Activated CD4-positive, alpha-beta T cell treated with anti-CD3 and anti-CD28 coated beads for 36 hours (primary cell): ENCODE measurements around the gene CD63. TPM values are rescaled to one million over a fixed set of nuclear protein-coding genes. Genes with fewer than 3 reads are reported as not detected.

Experiments
- ATAC-seq: fragments of 200-7000 bp; cut with Tn5 transposase; one replicate; pipeline ENCODE4 v1.10.0; 2021; ENCODE audit warnings: mild to moderate bottlenecking, moderate library complexity
- CTCF ChIA-PET: fragments of 350-600 bp; sonication (Branson Sonifier 250); formaldehyde crosslinking; loops from one replicate; lab custom pipeline; 2021; ENCODE audit warnings: antibody characterized with exemption; lab: Charles Lee
- POLR2A ChIA-PET: fragments of 350-600 bp; sonication (Branson Sonifier 250); formaldehyde crosslinking; loops from one replicate; lab custom pipeline; 2021; ENCODE audit warnings: antibody characterized with exemption, inconsistent platforms; lab: Charles Lee
- DNase-seq: peaks from one replicate; pipeline ENCODE4 v3.0.0-alpha.2; 2020
- H3K27ac Mint-ChIP-seq: one replicate; pipeline ENCODE4 v1.8.0; 2021; ENCODE audit warnings: mixed read lengths
- H3K27me3 Mint-ChIP-seq: one replicate; pipeline ENCODE4 v1.8.0; 2021; ENCODE audit warnings: mixed read lengths
- H3K36me3 Mint-ChIP-seq: one replicate; pipeline ENCODE4 v1.8.0; 2021; ENCODE audit warnings: low read depth, mixed read lengths
- H3K4me1 Mint-ChIP-seq: one replicate; pipeline ENCODE4 v1.8.0; 2021; ENCODE audit warnings: mixed read lengths
- H3K4me3 Mint-ChIP-seq: one replicate; pipeline ENCODE4 v1.8.0; 2021; ENCODE audit warnings: mild to moderate bottlenecking, moderate library complexity, mixed read lengths
- H3K9me3 Mint-ChIP-seq: one replicate; pipeline ENCODE4 v1.8.0; 2021; ENCODE audit warnings: low read depth, mixed read lengths
- intact Hi-C, 2 experiments: fragments of 100-400 bp; cut with DNase I in 1 of 2; cut with micrococcal nuclease in 1 of 2; formaldehyde crosslinking; loops; one replicate each; pipeline versions ENCODE4 v1.14.2 to v1.15.1; 2022 to 2024; cut with DNase I, micrococcal nuclease
- total RNA-seq, 2 experiments: library from RNA; stranded (reverse); gene quantifications; one replicate each; pipeline ENCODE4 v1.2.3, GENCODE V29; 2021

Gene CD63
- total RNA-seq, 2 experiments from 2014 or later = 113 to 122 TPM

- Mint-ChIP-seq H3K27ac (no peak overlapping the region), H3K36me3 (no peaks in the 10 kb centered on the region), H3K27me3 (peaks cover 20% of the 10 kb centered on the region), H3K4me3 (no peak overlapping the region), H3K9me3 (no peaks in the 10 kb centered on the region), H3K4me1 (peaks cover 18% of the 10 kb centered on the region)
- ChIA-PET CTCF (interaction anchor here (0.7 to 3.0 kb wide), 9 partner anchors 11 to 690 kb away, joined by 3 to 13 read pairs (median 3); partner anchors contain the start of gene BLOC1S1), POLR2A (no interaction called here)
- no peak for DNase-seq
- intact Hi-C loops = no loop called here
- ATAC-seq = no peak
Observed at GRCh38 chr12:55704824-55705718, 23.7 kb downstream of the CD63 start.

DNA sequence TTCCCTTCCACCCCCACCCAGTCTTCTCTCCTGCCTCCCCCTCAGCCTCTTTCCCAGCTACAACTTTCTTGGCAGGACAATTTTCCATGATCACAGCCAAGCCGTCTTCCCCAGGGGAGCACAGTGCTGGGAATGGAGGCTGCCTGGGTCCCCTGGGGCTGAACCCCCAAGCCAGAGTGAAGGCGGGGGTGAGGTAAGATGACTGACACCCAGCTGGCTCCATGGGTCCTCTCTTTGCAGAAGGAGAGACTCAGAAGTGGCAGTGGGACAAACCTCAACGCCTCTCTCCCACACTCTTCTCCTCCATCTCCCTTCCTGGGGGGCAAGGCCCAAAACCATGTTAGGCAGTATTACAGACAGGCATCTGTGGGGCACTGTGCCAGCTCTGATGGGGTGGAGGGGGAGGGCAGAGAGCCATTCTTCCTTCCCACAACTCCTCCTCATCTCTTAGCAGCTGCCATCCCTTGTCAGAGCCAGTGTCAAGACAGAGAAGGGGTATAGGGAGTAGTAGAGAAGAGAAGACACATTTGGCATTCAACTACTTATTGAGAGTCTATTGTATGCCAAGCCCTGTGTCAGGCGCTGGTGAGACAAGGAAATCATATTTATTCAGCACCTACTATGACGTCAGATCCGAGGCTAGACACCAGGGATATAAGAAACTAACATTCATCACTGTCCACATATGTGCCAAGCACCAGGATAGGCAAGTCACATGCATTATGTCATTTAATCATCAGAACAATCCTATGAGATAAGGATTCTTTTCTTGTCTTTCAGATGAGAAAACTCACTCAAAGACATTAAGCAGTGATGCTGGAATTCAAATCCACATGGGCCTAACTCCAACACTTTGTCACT lies 24.7 kb downstream of the CD63 start:
- intact Hi-C loops = no loop called here
- POLR2A ChIA-PET = no interaction called here

DNA sequence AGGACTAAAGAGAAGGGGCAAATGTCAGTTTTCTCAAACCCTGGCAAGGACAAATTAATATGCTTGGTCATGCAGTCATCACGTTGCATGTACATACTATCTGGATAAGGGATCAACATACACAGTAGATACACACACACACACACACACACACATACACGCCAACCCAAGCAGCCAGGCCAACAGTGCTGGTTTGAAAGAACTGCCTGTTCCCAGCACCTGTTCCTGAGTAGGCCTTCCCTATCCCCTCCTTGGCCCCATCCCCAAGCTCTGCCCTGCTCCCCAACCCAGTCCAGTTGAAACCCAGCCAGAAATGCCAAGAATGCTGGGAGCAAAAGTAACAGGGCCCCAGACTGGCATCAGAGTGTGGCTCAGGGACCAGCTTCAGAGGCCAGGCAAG lies 25.5 kb downstream of the CD63 start:
- Mint-ChIP-seq H3K4me3 (no peak overlapping the region), H3K27ac (no peak overlapping the region), H3K4me1 (peaks cover 10% of the 10 kb centered on the region), H3K27me3 (peaks cover 11% of the 10 kb centered on the region), H3K36me3 (no peaks in the 10 kb centered on the region), H3K9me3 (no peaks in the 10 kb centered on the region)
- intact Hi-C loops = no loop called here
- ATAC-seq (no peak), DNase-seq (no peak)
- POLR2A ChIA-PET = no interaction called here
- CTCF ChIA-PET = no interaction called here

More for the DNA sequence above, 24.7 kb downstream of the CD63 start:
- H3K4me1 Mint-ChIP-seq = peaks cover 18% of the 10 kb centered on the region
- no peak overlapping the region for H3K4me3 Mint-ChIP-seq
- no peaks in the 10 kb centered on the region for H3K9me3 Mint-ChIP-seq
- DNase-seq (no peak), ATAC-seq (no peak)
- no peak overlapping the region for H3K27ac Mint-ChIP-seq
- H3K36me3 Mint-ChIP-seq = no peaks in the 10 kb centered on the region
- H3K27me3 Mint-ChIP-seq = peaks cover 18% of the 10 kb centered on the region
- CTCF ChIA-PET = interaction anchor here (1.5 to 1.6 kb wide), 2 partner anchors 19 to 35 kb away, joined by 3 to 6 read pairs; no protein-coding TSS in a partner anchor

GRCh38 chr12:55702861-55703260 lies 25.9 kb downstream of the CD63 start:
- ChIA-PET POLR2A (no interaction called here), CTCF (no interaction called here)
- no peak for DNase-seq
- H3K9me3 Mint-ChIP-seq = no peaks in the 10 kb centered on the region
- peaks cover 7% of the 10 kb centered on the region for H3K4me1 Mint-ChIP-seq
- ATAC-seq = no peak
- no peak overlapping the region for H3K4me3 Mint-ChIP-seq
- no peaks in the 10 kb centered on the region for H3K36me3 Mint-ChIP-seq
- peaks cover 8% of the 10 kb centered on the region for H3K27me3 Mint-ChIP-seq
- intact Hi-C loops = no loop called here
- no peak overlapping the region for H3K27ac Mint-ChIP-seq

GRCh38 chr12:55700255-55701018 lies 28.4 kb downstream of the CD63 start:
- ChIA-PET CTCF (no interaction called here), POLR2A (no interaction called here)
- intact Hi-C loops = no loop called here
- Mint-ChIP-seq H3K27ac (no peak overlapping the region), H3K4me1 (no peaks in the 10 kb centered on the region), H3K4me3 (no peak overlapping the region), H3K9me3 (no peaks in the 10 kb centered on the region), H3K36me3 (no peaks in the 10 kb centered on the region), H3K27me3 (no peaks in the 10 kb centered on the region)
- DNase-seq = no peak
- no peak for ATAC-seq

GRCh38 chr12:55699471-55700055 lies 29.2 kb downstream of the CD63 start:
- CTCF ChIA-PET = no interaction called here
- Mint-ChIP-seq H3K27me3 (no peaks in the 10 kb centered on the region), H3K36me3 (no peaks in the 10 kb centered on the region), H3K4me3 (no peak overlapping the region), H3K4me1 (no peaks in the 10 kb centered on the region), H3K27ac (no peak overlapping the region), H3K9me3 (no peaks in the 10 kb centered on the region)
- intact Hi-C loops = no loop called here
- DNase-seq (no peak), ATAC-seq (no peak)
- POLR2A ChIA-PET = interaction anchor here (0.5 kb wide), 1 partner anchor 1139 kb away, joined by 3 read pairs; no protein-coding TSS in a partner anchor

- ChIA-PET POLR2A (interaction anchor here (0.5 kb wide), 1 partner anchor 1139 kb away, joined by 3 read pairs; no protein-coding TSS in a partner anchor), CTCF (no interaction called here)
- no peaks in the 10 kb centered on the region for H3K27me3 Mint-ChIP-seq
- no peaks in the 10 kb centered on the region for H3K9me3 Mint-ChIP-seq
- H3K4me3 Mint-ChIP-seq = no peak overlapping the region
- H3K4me1 Mint-ChIP-seq = no peaks in the 10 kb centered on the region
- H3K36me3 Mint-ChIP-seq = no peaks in the 10 kb centered on the region
- intact Hi-C loops = no loop called here
- ATAC-seq (no peak), DNase-seq (no peak)
- H3K27ac Mint-ChIP-seq = no peak overlapping the region
Observed at GRCh38 chr12:55698965-55699364, 29.8 kb downstream of the CD63 start.

DNA sequence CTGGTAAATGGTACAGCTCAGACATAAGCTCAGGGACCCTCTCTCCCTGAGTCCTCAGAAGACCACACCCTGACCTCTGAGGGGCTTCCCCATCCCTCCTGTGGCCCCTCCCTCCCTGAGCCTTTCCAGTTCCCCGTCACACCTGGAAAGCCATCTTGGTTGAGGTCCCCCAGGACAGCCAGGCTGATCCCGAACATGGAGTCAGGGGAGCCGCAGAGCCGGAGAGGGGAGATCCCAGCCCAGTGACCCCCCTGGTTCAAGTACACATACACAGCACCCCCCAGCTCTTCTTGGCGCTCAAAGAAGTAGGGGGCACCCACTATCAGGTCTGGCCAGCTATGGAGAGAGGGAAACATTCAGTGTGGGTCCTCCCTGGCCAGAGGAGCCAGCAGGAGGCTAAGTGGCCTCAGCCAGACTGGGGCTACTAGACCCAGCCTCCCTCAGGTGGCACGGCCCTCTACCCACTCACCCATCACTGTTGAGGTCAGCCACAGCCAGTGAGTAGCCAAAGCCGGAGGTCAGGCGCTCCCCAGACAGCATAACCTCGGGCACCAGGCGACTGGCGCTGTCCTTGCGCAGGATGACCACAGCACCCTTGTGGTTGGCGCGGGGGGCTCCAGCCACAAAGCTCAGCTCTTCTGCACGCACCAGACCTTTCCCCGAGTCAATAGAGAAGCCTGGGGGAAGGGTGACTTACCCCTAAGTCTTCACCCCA lies 30.4 kb downstream of the CD63 start:
- intact Hi-C loops = no loop called here
- POLR2A ChIA-PET = no interaction called here
- ATAC-seq (no peak), DNase-seq (no peak)
- Mint-ChIP-seq H3K4me3 (no peak overlapping the region), H3K27me3 (no peaks in the 10 kb centered on the region), H3K9me3 (no peaks in the 10 kb centered on the region), H3K4me1 (no peaks in the 10 kb centered on the region), H3K27ac (no peak overlapping the region), H3K36me3 (no peaks in the 10 kb centered on the region)
- CTCF ChIA-PET = interaction anchor here (1.0 kb wide), 1 partner anchor 42 kb away, joined by 3 read pairs; no protein-coding TSS in a partner anchor

DNA sequence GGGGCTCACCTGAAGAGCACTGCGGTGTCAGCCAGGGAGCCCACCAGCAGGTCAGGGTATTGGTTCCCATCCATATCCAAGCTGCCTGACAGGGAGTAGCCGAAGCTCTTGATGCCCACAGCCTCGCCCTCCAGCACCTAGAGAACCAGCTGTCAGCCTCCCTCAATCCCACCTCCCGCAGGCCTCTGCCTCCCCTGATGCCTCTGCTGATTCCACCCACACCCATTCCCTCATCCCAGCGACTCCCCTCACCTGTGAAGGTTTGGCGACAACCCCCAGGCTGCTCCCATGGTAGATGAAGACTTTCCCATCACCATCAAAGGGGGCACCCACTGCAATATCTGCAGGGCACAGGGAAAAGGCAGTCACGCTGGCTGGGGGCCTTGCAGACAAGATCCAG lies 31.1 kb downstream of the CD63 start:
- Mint-ChIP-seq H3K36me3 (no peaks in the 10 kb centered on the region), H3K27me3 (no peaks in the 10 kb centered on the region), H3K27ac (no peak overlapping the region), H3K4me1 (no peaks in the 10 kb centered on the region), H3K9me3 (no peaks in the 10 kb centered on the region), H3K4me3 (no peak overlapping the region)
- DNase-seq (no peak), ATAC-seq (no peak)
- intact Hi-C loops = no loop called here
- ChIA-PET POLR2A (no interaction called here), CTCF (interaction anchor here (1.0 kb wide), 1 partner anchor 41 kb away, joined by 3 read pairs; no protein-coding TSS in a partner anchor)

GRCh38 chr12:55696796-55697462 lies 31.9 kb downstream of the CD63 start:
- Mint-ChIP-seq H3K9me3 (no peaks in the 10 kb centered on the region), H3K27ac (no peak overlapping the region), H3K4me3 (no peak overlapping the region), H3K27me3 (no peaks in the 10 kb centered on the region), H3K36me3 (no peaks in the 10 kb centered on the region), H3K4me1 (no peaks in the 10 kb centered on the region)
- POLR2A ChIA-PET = no interaction called here
- DNase-seq (no peak), ATAC-seq (no peak)
- CTCF ChIA-PET = interaction anchor here (0.6 to 1.8 kb wide), 2 partner anchors 26 to 40 kb away, joined by 3 to 6 read pairs; no protein-coding TSS in a partner anchor
- intact Hi-C loops = no loop called here
